Lung microvascular endothelial cell (primary cell): ENCODE measurements around the gene TMEM72. TPM values are rescaled to one million over a fixed set of nuclear protein-coding genes. Genes with fewer than 3 reads are reported as not detected.

Source experiments
- DNase-seq, 2 donors: peaks; one replicate each; pipeline versions ENCODE4 v3.0.0 to v3.0.0-alpha.2; 2010; ENCODE audit warnings: low read depth in 2 of 2
- total RNA-seq: library from RNA; depleted of rRNA; stranded (reverse); fragments of >200 nt; gene quantifications from 2 replicates; pipeline ENCODE4 v1.2.1, GENCODE V29; 2014

The TMEM72 gene
- total RNA-seq, 1 donor from 2014 or later = not detected

DNA sequence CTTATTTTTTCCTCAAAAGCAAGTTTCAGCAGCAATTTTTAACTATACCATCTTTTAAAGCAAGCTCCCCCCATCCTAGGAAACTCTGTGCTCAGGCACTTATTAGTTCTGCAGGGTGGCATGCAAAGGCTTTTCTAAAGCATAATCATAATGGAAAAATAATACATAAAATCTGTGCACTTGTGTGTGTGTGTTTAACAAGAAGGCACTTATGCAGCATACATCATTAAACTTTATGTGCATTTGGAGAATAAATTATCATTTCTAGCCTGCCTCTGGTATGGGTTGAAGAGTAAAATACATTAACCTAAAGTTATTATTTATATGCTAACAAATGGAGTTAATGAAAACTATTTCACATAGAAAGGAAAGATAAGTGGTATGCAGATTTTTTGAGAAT lies 42.9 kb downstream of the TMEM72 start:
- DNase-seq = no peak

- DNase-seq = no peak
Measured at GRCh38 chr10:44954962-44955361, 43.8 kb downstream of the TMEM72 start.

DNA sequence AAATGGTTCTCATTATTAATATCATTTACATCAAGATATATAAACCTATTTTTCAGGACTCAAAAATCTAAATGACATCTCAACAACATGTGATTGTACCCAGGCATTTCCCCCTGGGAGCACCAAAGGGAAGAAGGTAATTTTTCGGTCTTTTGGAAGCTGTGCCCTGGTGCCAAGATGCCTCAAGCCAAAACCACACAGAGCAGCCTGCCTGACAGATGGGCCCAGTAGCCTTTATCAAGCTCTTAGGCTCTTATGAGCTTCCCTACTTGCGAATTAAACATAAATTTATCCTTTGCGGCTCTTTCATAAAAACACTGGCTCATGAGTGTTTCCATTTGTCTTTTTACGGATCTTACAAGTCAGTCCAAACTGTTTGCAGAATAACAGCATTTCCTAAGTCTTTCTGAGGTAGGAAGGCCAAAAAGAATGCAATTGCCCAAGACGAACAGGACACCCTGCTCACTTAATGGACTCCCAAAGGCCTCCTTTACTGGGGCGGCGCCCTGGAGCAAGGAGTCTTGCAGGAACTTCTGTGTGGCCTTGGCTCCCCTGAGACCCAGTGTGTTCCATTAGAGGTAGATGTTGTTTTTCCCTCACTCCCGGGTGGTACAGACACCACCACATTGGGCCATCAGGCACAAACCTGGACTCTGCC lies 44.4 kb downstream of the TMEM72 start:
- DNase-seq = no peak

- DNase-seq = no peak
Measured at GRCh38 chr10:44956226-44956625, 45.1 kb downstream of the TMEM72 start.

GRCh38 chr10:44956717-44957706 lies 45.9 kb downstream of the TMEM72 start:
- DNase-seq = no peak

- peak in 1 of 2 donors; percentile 74 for DNase-seq
Measured at GRCh38 chr10:44958196-44958897, 47.2 kb downstream of the TMEM72 start.

DNA sequence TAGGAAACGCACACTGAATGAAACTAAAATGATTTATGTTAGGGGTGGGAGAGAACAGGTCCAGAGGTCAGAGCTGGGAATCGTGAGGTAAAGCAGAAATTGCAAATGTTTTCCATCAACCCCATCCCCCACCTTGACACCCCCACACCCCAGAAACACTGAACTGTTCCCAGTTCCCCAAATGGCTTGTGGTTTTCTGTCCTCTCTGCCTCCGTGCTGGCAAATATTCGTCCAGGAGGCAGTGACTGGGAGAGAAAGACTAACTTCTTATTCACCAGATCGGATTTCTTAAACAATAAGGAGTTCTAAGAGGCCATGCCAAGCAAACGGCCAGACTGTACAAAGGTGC lies 47.7 kb downstream of the TMEM72 start:
- DNase-seq = no peak

- DNase-seq = peak; percentile 85 to 87
Measured at GRCh38 chr10:44959247-44960087, 48.3 kb downstream of the TMEM72 start, which contains the start of gene RASSF4. TSS of gene RASSF4 (plus strand) at chr10:44959802. CDS start at chr10:44970203, 10,401 bp downstream.

DNA sequence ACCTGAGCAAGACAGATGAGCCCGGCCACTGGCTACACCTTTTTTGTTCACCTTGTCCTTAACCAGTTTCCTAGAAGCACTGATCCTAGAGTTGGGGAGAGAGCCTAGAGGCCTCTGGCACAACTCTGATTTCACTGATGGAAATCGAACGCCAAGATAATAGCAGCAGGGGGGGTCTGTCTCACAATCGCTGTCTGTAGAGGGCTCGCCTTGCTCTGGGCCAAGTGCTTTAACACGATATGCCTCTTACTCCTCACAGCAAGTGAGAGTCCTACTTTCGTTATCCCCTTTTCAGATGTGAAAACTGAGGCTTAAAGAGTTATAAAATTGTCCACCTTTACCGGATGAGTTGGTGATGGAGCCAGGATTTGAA lies 48.9 kb downstream of the TMEM72 start:
- DNase-seq = no peak

GRCh38 chr10:44960482-44961229 lies 49.5 kb downstream of the TMEM72 start:
- peak in 1 of 2 donors; percentile 29 for DNase-seq

- DNase-seq = no peak
Measured at GRCh38 chr10:44961230-44961571, 50.1 kb downstream of the TMEM72 start.

DNA sequence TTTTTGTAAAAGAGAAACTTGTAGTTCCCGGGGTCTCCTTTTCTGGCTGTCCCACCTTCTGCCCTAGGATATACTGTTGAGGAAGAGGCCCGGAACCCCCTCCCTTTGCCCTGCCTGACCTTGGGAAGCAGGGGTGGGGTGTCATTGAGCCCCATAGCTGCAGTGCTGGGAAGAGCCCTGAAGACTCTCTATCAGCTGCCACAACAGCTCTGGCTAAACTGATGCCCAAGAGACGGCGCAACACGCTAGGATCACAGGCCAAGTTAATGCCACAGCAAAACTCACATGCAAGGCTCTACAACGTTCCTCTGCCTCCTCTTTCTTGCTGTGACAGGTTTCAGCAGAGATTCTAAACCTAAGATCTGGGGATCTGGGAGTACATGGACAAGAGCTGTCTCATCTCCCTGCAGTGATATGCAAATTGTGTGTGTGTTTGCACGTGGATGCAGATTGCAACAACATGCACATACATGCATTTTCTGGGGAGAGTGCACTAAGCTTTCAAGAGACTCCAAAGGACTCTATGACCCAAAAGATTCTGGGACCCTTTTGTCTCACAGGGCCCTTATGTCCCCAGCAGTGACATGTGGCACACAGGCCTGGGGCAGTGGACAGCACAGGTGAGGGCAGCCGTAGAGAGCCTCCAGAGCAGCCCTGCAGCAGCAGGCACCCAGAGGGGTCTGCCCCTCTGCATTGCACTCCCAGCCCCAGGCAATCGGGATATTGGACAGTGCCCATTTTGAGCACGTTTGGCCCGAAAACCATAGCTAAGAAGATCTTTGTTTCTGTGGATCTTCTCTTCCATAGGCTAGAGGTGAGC lies 51.0 kb downstream of the TMEM72 start:
- no peak for DNase-seq

GRCh38 chr10:44962870-44963738 lies 52.0 kb downstream of the TMEM72 start:
- no peak for DNase-seq

DNA sequence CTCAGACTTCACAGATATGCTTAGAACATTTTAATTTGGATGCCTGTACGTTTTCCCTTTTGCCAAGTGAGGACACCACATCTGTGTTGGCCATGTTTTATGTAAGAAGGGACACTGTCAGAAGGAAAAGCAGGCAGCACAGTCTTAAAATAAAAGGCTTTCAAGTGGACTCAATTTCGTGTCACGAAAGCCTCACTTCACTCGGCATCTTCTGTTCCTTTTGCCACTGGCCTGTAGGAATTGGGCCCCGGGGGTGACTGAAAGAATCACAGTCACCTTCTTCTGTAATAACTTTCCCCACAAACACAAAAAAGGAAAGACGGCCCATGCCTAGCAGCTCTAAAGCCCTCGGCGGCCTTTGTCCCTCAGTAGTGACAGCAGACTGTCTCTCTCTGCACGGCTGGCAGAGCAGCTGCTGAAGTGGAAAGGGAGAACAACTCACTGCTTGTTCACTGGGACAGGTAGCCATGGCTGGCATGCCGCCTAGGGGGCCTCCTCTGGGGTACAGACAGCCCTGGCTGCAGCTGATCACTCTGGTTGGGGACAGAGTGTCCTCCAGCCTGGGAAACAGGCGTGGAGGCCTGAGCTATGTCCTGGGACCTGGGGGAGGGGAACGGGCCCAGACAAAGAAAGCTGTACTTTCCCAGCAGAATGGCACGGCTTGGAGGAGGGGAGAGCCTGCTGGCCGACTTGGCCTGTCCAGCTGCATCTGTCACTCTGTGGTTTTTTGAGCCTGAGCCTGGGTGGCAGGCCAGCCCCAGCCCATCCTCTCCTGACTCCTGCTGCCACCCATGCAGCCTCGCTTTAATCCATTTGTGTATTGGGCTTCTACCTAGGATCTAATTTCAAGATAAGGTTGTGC lies 52.9 kb downstream of the TMEM72 start:
- DNase-seq = no peak

DNA sequence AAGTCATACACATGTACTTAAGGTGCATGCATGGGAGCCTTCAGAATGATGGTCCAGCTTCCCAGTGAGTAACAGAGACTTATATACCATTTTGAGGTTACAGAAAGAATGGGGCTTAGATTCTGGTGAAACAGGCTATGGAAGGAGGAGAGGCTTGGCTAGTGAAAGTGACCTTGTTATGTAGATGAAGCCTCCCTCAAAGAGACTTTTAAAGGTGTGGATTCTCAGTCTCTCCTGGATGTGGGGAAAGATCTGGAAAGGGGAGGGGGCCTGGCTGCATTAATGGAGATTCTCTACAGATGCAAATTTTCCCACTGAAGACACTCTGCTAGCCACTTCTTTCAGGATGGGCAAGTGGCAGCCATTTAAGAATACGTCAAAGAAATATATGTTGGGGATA lies 54.0 kb downstream of the TMEM72 start:
- DNase-seq = no peak

DNA sequence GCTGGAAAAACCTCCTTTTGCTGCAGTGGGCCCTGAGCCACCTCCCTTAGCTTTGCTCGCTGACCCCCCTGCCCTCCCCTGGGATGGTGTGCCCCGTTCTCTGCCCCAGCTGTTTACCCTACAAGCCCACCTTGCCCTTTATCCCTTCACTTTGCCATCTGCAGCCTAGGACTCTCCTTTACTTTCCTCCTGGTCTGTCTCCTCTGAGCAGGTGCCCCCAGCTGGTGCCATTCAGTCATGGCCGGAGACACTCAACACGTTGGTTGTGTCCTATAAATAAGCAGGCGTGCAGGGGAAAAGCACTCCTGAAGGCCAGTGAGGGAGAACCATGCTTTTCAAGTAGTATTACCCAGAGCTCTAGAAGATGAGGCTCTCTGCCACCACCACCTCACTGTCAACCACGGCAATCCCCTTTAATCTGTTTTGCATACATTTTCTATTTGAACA lies 54.5 kb downstream of the TMEM72 start:
- DNase-seq = no peak

DNA sequence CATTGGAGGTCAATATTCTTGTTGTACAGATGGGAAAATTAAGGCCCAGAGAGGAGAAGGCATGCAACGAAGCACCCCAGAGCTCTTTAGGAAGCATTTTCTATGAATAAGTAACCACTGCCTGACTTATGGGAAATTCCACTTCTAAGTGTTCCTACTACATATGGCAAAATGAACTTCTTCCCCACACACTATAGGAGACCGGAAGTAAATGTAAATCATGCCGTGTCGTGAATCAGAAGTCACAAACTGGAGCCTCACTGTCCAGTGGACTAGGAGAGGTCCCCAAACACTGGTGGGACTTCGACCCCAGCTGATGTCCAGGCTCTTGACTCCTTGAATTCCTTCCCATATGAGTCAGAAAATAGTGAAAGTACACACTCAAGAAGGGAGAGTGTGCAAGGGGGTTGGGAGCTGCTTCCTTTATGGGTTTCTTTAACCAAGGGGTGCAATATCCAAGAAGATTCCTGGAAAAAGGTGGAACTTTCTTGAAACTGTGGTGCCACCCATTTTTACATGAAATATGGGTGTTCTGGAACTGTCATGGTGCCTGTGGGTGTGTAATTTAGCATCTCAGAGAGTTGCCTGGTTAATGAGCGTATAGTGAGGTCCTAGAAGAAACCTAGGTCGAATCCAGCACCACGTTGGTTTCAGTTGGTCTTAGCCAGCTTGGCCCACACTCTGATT lies 55.1 kb downstream of the TMEM72 start:
- DNase-seq = no peak
